ENCODE results near the gene C16orf89.
"Not testable (repeated sequence)": the region's sequence is repeated elsewhere in the genome, so short reads cannot be mapped to it uniquely, and the experiment has no call there.

- not testable (repeated sequence) for TF ChIP-seq POLR2A (IDR thresholded peaks at IDR 0.05; ENCODE audit: low read length); GATA1 (IDR thresholded peaks at IDR 0.05; ENCODE audit: low read depth, low read length)
Observed at GRCh38 chr16:5103296-5104032, 37.7 kb upstream of the C16orf89 start.
